Loucy (cell line): ENCODE data around the gene ALAS2.
A peak's percentile ranks its signal among the peaks of the same experiment; 100 is the strongest.

ENCODE experiments used
- H2AFZ ChIP-seq: fragments of 200-600 bp; sonication (generic); 2 replicates; pipeline ENCODE4 v1.6.0; 2016; ENCODE audit warnings: antibody characterized with exemption, mild to moderate bottlenecking, low read length, moderate library complexity
- H3F3A ChIP-seq: fragments of 200-600 bp; 2 replicates; pipeline ENCODE4 v1.6.0; 2016; ENCODE audit warnings: antibody characterized with exemption, low read depth, mild to moderate bottlenecking
- H3K27me3 ChIP-seq: fragments of 200-600 bp; sonication (generic); 2 replicates; pipeline ENCODE4 v1.6.1; 2014; ENCODE audit warnings: low read length, mild to moderate bottlenecking; ENCODE audit not compliant: insufficient read depth, poor library complexity, severe bottlenecking
- H3K36me3 ChIP-seq: fragments of 200-600 bp; sonication (generic); 2 replicates; pipeline ENCODE4 v1.6.1; 2016; ENCODE audit warnings: low read length; ENCODE audit not compliant: insufficient read depth
- H3K4me1 ChIP-seq: fragments of 200-600 bp; sonication (generic); 2 replicates; pipeline ENCODE4 v1.5.1; 2014; ENCODE audit warnings: low read length, mild to moderate bottlenecking; ENCODE audit not compliant: insufficient read depth, poor library complexity, severe bottlenecking
- H3K4me2 ChIP-seq: fragments of 200-600 bp; sonication (generic); 2 replicates; pipeline ENCODE4 v1.6.0; 2014; ENCODE audit warnings: antibody characterized with exemption, low read length, low read depth, mild to moderate bottlenecking; ENCODE audit not compliant: poor library complexity, severe bottlenecking
- H3K4me3 ChIP-seq: fragments of 200-600 bp; sonication (generic); 2 replicates; pipeline ENCODE4 v1.5.1; 2014; ENCODE audit warnings: low read length, mild to moderate bottlenecking, mixed read lengths; ENCODE audit not compliant: poor library complexity, severe bottlenecking
- H3K79me2 ChIP-seq: fragments of 200-600 bp; sonication (generic); 2 replicates; pipeline ENCODE4 v1.6.1; 2014; ENCODE audit warnings: low read length; ENCODE audit not compliant: insufficient read depth
- H3K9ac ChIP-seq: fragments of 200-600 bp; sonication (generic); 2 replicates; pipeline ENCODE4 v1.6.0; 2014; ENCODE audit warnings: mild to moderate bottlenecking, low read depth, low read length, moderate library complexity; ENCODE audit not compliant: poor library complexity, severe bottlenecking
- H3K9me2 ChIP-seq: fragments of 200-600 bp; sonication (generic); replicated peaks from 2 replicates; pipeline ENCODE4 v1.6.1; 2016; ENCODE audit warnings: low read depth, low read length, mixed read lengths
- H3K9me3 ChIP-seq: fragments of 200-600 bp; sonication (generic); 2 replicates; pipeline ENCODE4 v1.6.1; 2014; ENCODE audit warnings: mild to moderate bottlenecking, antibody characterized with exemption, low read length, low read depth; ENCODE audit not compliant: insufficient read depth
- H4K20me1 ChIP-seq: fragments of 200-600 bp; sonication (generic); 2 replicates; pipeline ENCODE4 v1.6.0; 2014; ENCODE audit warnings: antibody characterized with exemption, low read length, mild to moderate bottlenecking; ENCODE audit not compliant: insufficient read depth, poor library complexity, severe bottlenecking
- EZH2phosphoT487 ChIP-seq: fragments of 200-600 bp; IDR thresholded peaks from 2 replicates; pipeline ENCODE4 v1.6.1; 2018; ENCODE audit warnings: antibody characterized with exemption, mild to moderate bottlenecking, moderate library complexity, borderline replicate concordance
- TF ChIP-seq, protein P1 (sequence below): fragments of 200-600 bp; sonication (generic); conservative IDR thresholded peaks from 2 replicates; pipeline ENCODE4 v1.5.1; 2014; ENCODE audit warnings: mild to moderate bottlenecking, antibody characterized with exemption, low read length

Gene ALAS2

DNA sequence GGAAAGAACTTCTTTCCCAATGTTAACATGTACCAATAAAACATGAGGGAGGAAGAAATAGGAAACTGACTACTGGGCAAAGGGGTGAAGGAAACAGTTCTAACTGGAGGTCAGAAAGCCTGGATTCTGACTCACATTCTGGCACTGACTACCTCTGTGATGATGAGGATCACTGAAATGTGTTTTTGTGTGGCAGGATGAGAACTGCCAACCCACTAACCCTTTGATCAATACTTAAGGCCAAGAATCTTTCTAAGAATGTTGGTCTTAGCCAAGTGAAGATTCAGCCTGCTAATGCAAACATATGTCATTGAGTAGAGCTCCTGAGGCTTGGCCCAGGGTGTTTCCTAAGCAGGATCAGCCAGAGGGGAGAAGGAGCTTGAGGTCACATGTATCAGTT, 4.6 kb downstream of the ALAS2 start:
- H3K27me3 ChIP-seq: no peaks in the 10 kb centered on the region
- H3K9me3 ChIP-seq: no peaks in the 10 kb centered on the region
- no peak overlapping the region for H3K9ac ChIP-seq
- no peaks in the 10 kb centered on the region for H3K9me2 ChIP-seq
- no peaks in the 10 kb centered on the region for H3K36me3 ChIP-seq
- H3F3A ChIP-seq: no peaks in the 10 kb centered on the region
- no peak overlapping the region for H3K4me3 ChIP-seq
- no peaks in the 10 kb centered on the region for H3K4me1 ChIP-seq
- no peak overlapping the region for H3K4me2 ChIP-seq
- no peak overlapping the region for H2AFZ ChIP-seq
- H4K20me1 ChIP-seq: no peaks in the 10 kb centered on the region
- no peaks in the 10 kb centered on the region for H3K79me2 ChIP-seq
- TF ChIP-seq EZH2phosphoT487: no peak
- TF ChIP-seq, protein P1, sequence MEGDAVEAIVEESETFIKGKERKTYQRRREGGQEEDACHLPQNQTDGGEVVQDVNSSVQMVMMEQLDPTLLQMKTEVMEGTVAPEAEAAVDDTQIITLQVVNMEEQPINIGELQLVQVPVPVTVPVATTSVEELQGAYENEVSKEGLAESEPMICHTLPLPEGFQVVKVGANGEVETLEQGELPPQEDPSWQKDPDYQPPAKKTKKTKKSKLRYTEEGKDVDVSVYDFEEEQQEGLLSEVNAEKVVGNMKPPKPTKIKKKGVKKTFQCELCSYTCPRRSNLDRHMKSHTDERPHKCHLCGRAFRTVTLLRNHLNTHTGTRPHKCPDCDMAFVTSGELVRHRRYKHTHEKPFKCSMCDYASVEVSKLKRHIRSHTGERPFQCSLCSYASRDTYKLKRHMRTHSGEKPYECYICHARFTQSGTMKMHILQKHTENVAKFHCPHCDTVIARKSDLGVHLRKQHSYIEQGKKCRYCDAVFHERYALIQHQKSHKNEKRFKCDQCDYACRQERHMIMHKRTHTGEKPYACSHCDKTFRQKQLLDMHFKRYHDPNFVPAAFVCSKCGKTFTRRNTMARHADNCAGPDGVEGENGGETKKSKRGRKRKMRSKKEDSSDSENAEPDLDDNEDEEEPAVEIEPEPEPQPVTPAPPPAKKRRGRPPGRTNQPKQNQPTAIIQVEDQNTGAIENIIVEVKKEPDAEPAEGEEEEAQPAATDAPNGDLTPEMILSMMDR: no peak

DNA sequence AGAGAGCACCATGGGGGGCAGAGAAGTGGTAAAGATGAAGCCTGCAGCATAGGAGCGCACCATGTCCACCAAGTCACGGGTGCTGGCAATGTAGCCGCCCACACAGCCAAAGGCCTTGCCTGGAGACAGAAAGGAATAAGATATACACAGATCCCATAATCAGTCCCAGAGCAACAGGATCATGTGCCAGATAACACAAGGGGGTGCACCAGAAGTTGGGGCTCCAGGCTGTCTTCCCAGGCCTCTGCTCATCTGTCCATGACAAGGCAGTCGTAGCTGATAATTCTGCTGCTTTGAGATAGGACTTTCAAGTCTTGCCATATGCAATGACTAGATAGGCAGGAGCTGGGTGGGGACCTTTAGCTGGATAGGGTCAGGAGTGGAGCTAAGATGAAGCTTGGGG, 15.9 kb downstream of the ALAS2 start:
- H3K36me3 ChIP-seq: no peaks in the 10 kb centered on the region
- no peaks in the 10 kb centered on the region for H3K27me3 ChIP-seq
- no peaks in the 10 kb centered on the region for H3K4me1 ChIP-seq
- H3F3A ChIP-seq: no peaks in the 10 kb centered on the region
- no peaks in the 10 kb centered on the region for H3K9me2 ChIP-seq
- no peaks in the 10 kb centered on the region for H4K20me1 ChIP-seq
- no peak overlapping the region for H3K4me2 ChIP-seq
- no peak overlapping the region for H3K4me3 ChIP-seq
- H3K9me3 ChIP-seq: no peaks in the 10 kb centered on the region
- H3K9ac ChIP-seq: no peak overlapping the region
- H3K79me2 ChIP-seq: no peaks in the 10 kb centered on the region
- no peak overlapping the region for H2AFZ ChIP-seq
- TF ChIP-seq EZH2phosphoT487: no peak
- TF ChIP-seq, protein P1: no peak

DNA sequence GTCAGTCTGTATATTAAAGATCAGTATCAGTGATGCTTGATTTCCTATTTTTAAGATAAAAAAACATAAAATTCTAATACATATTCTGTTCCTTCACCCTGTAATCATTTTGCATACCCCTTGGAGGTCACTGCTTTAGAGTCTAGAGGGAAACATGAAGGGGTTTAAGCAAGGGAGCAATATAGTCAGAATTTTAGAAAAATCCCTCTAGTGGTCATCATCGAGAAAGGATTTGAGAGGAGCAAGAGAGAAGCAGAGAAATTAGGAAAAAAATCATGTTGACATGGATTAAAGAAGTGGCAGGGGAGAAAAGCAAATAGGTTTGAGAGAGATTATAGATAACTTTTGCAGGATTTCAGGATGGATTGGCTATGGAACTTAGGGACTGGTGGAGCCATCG, 19.5 kb downstream of the ALAS2 start:
- Histone ChIP-seq H4K20me1 (no peaks in the 10 kb centered on the region), H2AFZ (no peak overlapping the region), H3K9me2 (no peaks in the 10 kb centered on the region), H3K9ac (no peak overlapping the region), H3K4me3 (no peak overlapping the region), H3F3A (no peaks in the 10 kb centered on the region), H3K9me3 (no peaks in the 10 kb centered on the region), H3K4me2 (no peak overlapping the region), H3K36me3 (peaks cover 1% of the 10 kb centered on the region; the same call in 1 of the 2 replicates), H3K27me3 (no peaks in the 10 kb centered on the region), H3K4me1 (no peaks in the 10 kb centered on the region), H3K79me2 (no peaks in the 10 kb centered on the region)
- TF ChIP-seq, protein P1: peak; percentile 43
- TF ChIP-seq EZH2phosphoT487: no peak
